NCI-H82 treated with DMSO at 0.1 percent for 48 hours (cell line): ENCODE measurements around the gene LMF1.

Experiments used
- DNase-seq: peaks from one replicate; lab custom pipeline; 2025; ENCODE audit not compliant: unreplicated experiment; lab: John Stamatoyannopoulos, UW

LMF1 gene

GRCh38 chr16:970766-971581 lies at the start of gene LMF1:
Gene LMF1, minus strand, starts transcription at chr16:970984. Its CDS starts 4 bp downstream, at chr16:970980.
- peak; percentile 42 for DNase-seq

- no peak for DNase-seq
Measured at GRCh38 chr16:1020091-1020399, 49.3 kb upstream of the LMF1 start.

GRCh38 chr16:1019231-1020090 lies 48.7 kb upstream of the LMF1 start:
- peak; percentile 90 for DNase-seq

- DNase-seq = no peak
Measured at GRCh38 chr16:1018447-1019198, 47.8 kb upstream of the LMF1 start.

GRCh38 chr16:1014771-1015495 lies 44.1 kb upstream of the LMF1 start:
- DNase-seq = no peak

GRCh38 chr16:1014221-1014620 lies 43.4 kb upstream of the LMF1 start:
- DNase-seq = no peak

- no peak for DNase-seq
Measured at GRCh38 chr16:1013593-1013900, 42.8 kb upstream of the LMF1 start.

GRCh38 chr16:1012722-1013592 lies 42.2 kb upstream of the LMF1 start:
- no peak for DNase-seq

GRCh38 chr16:1012135-1012534 lies 41.4 kb upstream of the LMF1 start:
- DNase-seq = no peak

- no peak for DNase-seq
Measured at GRCh38 chr16:1011316-1012082, 40.7 kb upstream of the LMF1 start.

GRCh38 chr16:1010815-1011214 lies 40.0 kb upstream of the LMF1 start:
- no peak for DNase-seq

- no peak for DNase-seq
Measured at GRCh38 chr16:1010251-1010650, 39.5 kb upstream of the LMF1 start.

- DNase-seq = no peak
Measured at GRCh38 chr16:1009358-1010150, 38.8 kb upstream of the LMF1 start.

GRCh38 chr16:1008085-1008484 lies 37.3 kb upstream of the LMF1 start:
- no peak for DNase-seq

- DNase-seq = no peak
Measured at GRCh38 chr16:1007284-1007850, 36.6 kb upstream of the LMF1 start.

- DNase-seq = no peak
Measured at GRCh38 chr16:1006781-1007180, 36.0 kb upstream of the LMF1 start.

GRCh38 chr16:1005286-1005685 lies 34.5 kb upstream of the LMF1 start:
- DNase-seq = no peak
